Activated CD8-positive, alpha-beta T cell treated with anti-CD3 and anti-CD28 coated beads for 36 hours (primary cell): ENCODE data around the gene SAXO2. TPM values are rescaled to one million over a fixed set of nuclear protein-coding genes. Genes with fewer than 3 reads are reported as not detected.
"Not testable (repeated sequence)": the region's sequence is repeated elsewhere in the genome, so short reads cannot be mapped to it uniquely, and the experiment has no call there.

ENCODE experiments used
- ATAC-seq: fragments of 200-7000 bp; cut with Tn5 transposase; one replicate; pipeline ENCODE4 v1.10.0; 2021; ENCODE audit warnings: mild to moderate bottlenecking, moderate library complexity
- CTCF ChIA-PET: fragments of 350-600 bp; sonication (Branson Sonifier 250); formaldehyde crosslinking; loops from one replicate; lab custom pipeline; 2021; ENCODE audit warnings: antibody characterized with exemption; lab: Charles Lee
- POLR2A ChIA-PET: fragments of 350-600 bp; sonication (Branson Sonifier 250); formaldehyde crosslinking; loops from one replicate; lab custom pipeline; 2021; ENCODE audit warnings: antibody characterized with exemption; lab: Charles Lee
- DNase-seq: peaks from one replicate; pipeline ENCODE4 v3.0.0-alpha.2; 2020
- H3K27ac Mint-ChIP-seq: one replicate; pipeline ENCODE4 v1.8.0; 2021; ENCODE audit warnings: mild to moderate bottlenecking, mixed read lengths
- H3K27me3 Mint-ChIP-seq: one replicate; pipeline ENCODE4 v1.8.0; 2021; ENCODE audit warnings: mixed read lengths
- H3K36me3 Mint-ChIP-seq: one replicate; pipeline ENCODE4 v1.8.0; 2021; ENCODE audit warnings: low read depth, mixed read lengths
- H3K4me1 Mint-ChIP-seq: one replicate; pipeline ENCODE4 v1.8.0; 2021; ENCODE audit warnings: low read depth, mixed read lengths
- H3K4me3 Mint-ChIP-seq: one replicate; pipeline ENCODE4 v1.8.0; 2021; ENCODE audit warnings: mild to moderate bottlenecking, moderate library complexity, mixed read lengths
- H3K9me3 Mint-ChIP-seq: one replicate; pipeline ENCODE4 v1.8.0; 2021; ENCODE audit warnings: mixed read lengths
- intact Hi-C: fragments of 100-400 bp; cut with micrococcal nuclease; formaldehyde crosslinking; loops from one replicate; pipeline ENCODE4 v1.10.0; 2022
- total RNA-seq, 2 experiments: library from RNA; stranded (reverse); gene quantifications; one replicate each; pipeline ENCODE4 v1.2.3, GENCODE V29; 2021
- TF ChIP-seq, protein P1 (sequence below): fragments of 200-600 bp; IDR thresholded peaks from one replicate; pipeline ENCODE4 v1.8.0; 2022; ENCODE audit warnings: antibody characterized with exemption, mild to moderate bottlenecking

SAXO2 gene, protein sequence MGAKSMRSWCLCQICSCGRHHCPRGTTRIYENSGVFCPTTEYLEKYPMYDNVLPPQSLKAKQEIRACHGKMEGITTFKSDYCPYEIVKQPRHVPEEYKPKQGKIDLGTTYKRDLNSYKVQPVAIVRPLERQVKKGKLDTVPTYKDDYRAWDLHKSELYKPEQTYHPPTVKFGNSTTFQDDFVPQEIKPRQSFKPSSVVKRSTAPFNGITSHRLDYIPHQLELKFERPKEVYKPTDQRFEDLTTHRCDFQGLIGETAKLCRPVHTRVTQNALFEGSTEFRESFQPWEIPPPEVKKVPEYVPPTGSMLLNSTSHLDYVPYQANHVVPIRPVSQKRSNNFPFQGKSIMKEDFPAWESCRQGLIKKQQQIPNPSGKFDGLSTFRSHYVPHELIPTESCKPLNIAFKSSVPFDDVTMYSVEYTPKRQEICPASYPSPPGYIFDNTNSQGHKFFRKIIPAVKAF
- total RNA-seq, result 1 to 10 TPM; 1.1 to 2.8 TPM

DNA sequence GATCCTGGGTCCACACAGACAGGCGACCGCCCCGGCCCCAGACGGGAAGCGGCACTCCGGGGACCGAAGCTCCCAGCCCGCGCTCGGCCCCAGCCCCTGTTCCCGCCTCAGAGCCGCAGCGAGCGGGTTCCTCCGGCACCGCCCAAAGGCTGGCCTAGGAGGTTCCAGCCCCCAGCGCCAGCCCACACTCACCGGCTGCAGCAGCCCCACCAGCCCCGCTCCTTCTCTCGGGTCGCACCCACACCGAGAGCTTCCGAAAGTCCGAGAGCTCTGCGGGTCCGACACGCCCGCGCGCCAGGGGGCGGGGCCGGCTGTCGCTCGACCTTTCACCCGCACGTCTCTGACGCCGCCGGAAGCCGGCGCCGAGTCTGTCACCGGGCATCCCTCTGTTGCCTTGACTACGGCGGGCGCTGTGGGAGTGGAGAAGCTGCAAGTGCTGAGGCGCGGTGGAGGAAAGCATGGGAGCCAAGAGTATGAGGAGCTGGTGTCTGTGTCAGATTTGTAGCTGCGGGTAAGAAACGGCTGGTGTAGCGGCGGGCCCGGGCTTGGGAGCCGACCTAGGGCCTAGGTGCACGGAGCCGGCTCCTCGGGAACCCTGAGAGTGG is at the start of gene SAXO2, which contains the start of gene EFL1:
Gene SAXO2, plus strand, starts transcription at position 397 of the 605 bp plus-strand sequence. Its CDS starts 62 bp downstream, at position 459.
Gene EFL1, minus strand, starts transcription at position 313 of the 605 bp plus-strand sequence. CDS start 956 bp downstream, outside the sequence.
- intact Hi-C loops, result loop anchor here (10.0 kb wide), 1 partner anchor 72 kb away; no protein-coding TSS in a partner anchor
- CTCF ChIA-PET, result interaction anchor here (1.2 kb wide), 1 partner anchor 268 kb away, joined by 4 read pairs; no protein-coding TSS in a partner anchor
- TF ChIP-seq, protein P1, sequence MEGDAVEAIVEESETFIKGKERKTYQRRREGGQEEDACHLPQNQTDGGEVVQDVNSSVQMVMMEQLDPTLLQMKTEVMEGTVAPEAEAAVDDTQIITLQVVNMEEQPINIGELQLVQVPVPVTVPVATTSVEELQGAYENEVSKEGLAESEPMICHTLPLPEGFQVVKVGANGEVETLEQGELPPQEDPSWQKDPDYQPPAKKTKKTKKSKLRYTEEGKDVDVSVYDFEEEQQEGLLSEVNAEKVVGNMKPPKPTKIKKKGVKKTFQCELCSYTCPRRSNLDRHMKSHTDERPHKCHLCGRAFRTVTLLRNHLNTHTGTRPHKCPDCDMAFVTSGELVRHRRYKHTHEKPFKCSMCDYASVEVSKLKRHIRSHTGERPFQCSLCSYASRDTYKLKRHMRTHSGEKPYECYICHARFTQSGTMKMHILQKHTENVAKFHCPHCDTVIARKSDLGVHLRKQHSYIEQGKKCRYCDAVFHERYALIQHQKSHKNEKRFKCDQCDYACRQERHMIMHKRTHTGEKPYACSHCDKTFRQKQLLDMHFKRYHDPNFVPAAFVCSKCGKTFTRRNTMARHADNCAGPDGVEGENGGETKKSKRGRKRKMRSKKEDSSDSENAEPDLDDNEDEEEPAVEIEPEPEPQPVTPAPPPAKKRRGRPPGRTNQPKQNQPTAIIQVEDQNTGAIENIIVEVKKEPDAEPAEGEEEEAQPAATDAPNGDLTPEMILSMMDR, result no peak
- Mint-ChIP-seq H3K27me3 (no peaks in the 10 kb centered on the region), H3K4me3 (peak within 1 kb of the TSS; percentile 87), H3K9me3 (no peaks in the 10 kb centered on the region), H3K36me3 (peaks cover 9% of the 10 kb centered on the region), H3K27ac (peak within 1 kb of the TSS; percentile 91), H3K4me1 (peaks cover 27% of the 10 kb centered on the region)
- DNase-seq, result peak; percentile 97
- ATAC-seq, result peak; percentile 92
- POLR2A ChIA-PET, result interaction anchor here (0.9 kb wide), 1 partner anchor 15 kb away, joined by 4 read pairs; no protein-coding TSS in a partner anchor

DNA sequence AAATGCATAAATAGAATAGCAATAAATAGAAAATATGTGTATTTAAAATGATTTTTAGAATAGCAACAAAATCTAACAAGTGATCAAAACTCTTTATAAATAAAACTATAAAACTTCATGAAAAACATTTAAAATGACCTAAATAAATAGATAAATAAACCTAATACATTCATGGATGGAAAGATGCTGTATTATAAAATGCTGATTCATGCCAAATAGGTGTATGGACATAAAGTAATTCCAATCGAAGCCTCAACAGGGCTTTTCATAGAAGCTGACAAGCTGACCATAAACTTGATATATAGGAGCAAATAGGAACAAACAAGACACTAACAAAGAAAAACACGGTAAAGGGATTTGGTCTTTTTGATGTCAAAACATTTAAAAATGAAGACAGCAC is 46.5 kb upstream of the SAXO2 start:
- H3K27ac Mint-ChIP-seq, H3K9me3 Mint-ChIP-seq, ATAC-seq, DNase-seq, H3K27me3 Mint-ChIP-seq, H3K4me1 Mint-ChIP-seq, POLR2A ChIA-PET, H3K4me3 Mint-ChIP-seq, intact Hi-C loops: not testable (repeated sequence)
- CTCF ChIA-PET, result interaction anchor here (0.9 kb wide), 1 partner anchor 18 kb away, joined by 3 read pairs; no protein-coding TSS in a partner anchor
- H3K36me3 Mint-ChIP-seq, result peaks cover 31% of the 10 kb centered on the region

DNA sequence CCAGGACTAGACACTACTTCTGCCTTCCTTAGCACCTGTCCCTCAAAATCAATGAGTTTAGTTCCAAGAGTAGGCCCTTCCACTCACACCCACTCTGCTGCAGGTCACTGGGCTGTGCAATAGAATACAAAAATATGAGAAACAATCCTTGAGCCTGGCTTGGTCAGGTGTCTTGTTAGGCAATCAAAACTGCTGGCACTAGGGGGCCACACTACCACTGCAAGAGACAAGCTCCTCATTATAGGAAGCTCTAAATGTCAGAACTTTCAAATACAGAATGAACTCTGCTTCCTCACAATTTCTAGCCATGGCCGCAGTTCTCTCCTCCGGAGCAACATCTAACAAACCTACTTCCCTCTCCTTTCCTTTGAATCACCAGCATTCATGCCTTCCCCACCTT is 41.1 kb upstream of the SAXO2 start:
- POLR2A ChIA-PET, H3K27me3 Mint-ChIP-seq, intact Hi-C loops, H3K27ac Mint-ChIP-seq, H3K9me3 Mint-ChIP-seq, H3K4me3 Mint-ChIP-seq, H3K4me1 Mint-ChIP-seq: not testable (repeated sequence)
- TF ChIP-seq, protein P1, result peak; percentile 35
- H3K36me3 Mint-ChIP-seq, result peaks cover 20% of the 10 kb centered on the region
- ATAC-seq (peak; percentile 56), DNase-seq (peak; percentile 58)
- CTCF ChIA-PET, result interaction anchor here (1.0 kb wide), 1 partner anchor 46 kb away, joined by 3 read pairs; no protein-coding TSS in a partner anchor

DNA sequence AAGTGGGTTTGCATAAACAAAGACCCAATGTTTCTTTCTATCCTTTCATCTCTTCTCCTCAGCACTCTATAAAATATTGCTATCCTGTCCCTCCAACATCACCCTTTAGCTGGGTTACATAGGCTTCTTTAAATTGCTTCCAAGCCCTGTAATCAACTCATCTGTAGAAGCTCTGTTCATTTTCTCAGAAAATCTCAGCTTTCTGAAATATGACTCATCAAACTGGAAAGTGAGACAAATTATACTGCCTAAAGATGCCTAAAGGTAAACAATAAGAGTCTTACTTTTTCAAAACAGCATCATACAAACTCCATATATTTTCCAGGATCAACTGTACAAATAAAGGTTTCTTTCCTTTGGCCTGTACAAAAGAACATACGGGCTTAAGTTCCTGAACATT is 33.9 kb upstream of the SAXO2 start:
- Mint-ChIP-seq H3K36me3 (peaks cover 21% of the 10 kb centered on the region), H3K4me1 (peaks cover 2% of the 10 kb centered on the region), H3K9me3 (no peaks in the 10 kb centered on the region), H3K27me3 (no peaks in the 10 kb centered on the region), H3K27ac (no peak overlapping the region), H3K4me3 (no peak overlapping the region)
- intact Hi-C loops, result no loop called here
- ChIA-PET CTCF (no interaction called here), POLR2A (no interaction called here)
- ATAC-seq (no peak), DNase-seq (no peak)
- TF ChIP-seq, protein P1, result no peak

DNA sequence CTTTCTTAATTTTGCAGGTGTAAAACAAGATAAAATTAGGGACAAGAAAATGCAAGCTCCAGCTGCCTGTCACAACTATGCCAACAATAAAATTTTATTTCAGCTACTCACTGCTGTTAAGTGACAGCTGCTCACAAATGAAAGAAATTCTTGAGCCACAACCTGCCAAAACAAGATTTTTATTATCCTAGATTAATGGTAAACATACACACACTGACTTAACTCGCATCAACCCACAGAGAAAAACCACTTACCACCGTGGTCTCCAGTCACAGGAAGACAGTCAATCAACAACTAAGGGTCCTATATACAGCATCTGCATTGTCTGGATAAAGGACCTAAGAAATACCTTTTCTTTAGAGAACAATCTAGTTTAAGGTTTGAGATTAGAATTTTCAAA is 31.4 kb upstream of the SAXO2 start:
- Mint-ChIP-seq H3K27me3 (no peaks in the 10 kb centered on the region), H3K36me3 (peaks cover 22% of the 10 kb centered on the region), H3K9me3 (no peaks in the 10 kb centered on the region), H3K27ac (no peak overlapping the region), H3K4me1 (peaks cover 2% of the 10 kb centered on the region), H3K4me3 (no peak overlapping the region)
- POLR2A ChIA-PET, result no interaction called here
- intact Hi-C loops, result no loop called here
- ATAC-seq (no peak), DNase-seq (no peak)
- TF ChIP-seq, protein P1, result no peak
- CTCF ChIA-PET, result no interaction called here
